ENCODE results near the gene PRRT2.

Gene PRRT2

GRCh38 chr16:29842732-29843346 is 30.8 kb downstream of the PRRT2 start:
- no peak overlapping the region for H3K4me3 ChIP-seq (ENCODE audit: low read length)
- H3K27me3 ChIP-seq (ENCODE audit: control insufficient read depth, insufficient read depth, low read length): no peaks in the 10 kb centered on the region
- H3K36me3 ChIP-seq (ENCODE audit: control insufficient read depth, low read depth, low read length): no peaks in the 10 kb centered on the region
- H3K4me1 ChIP-seq (ENCODE audit: control insufficient read depth, low read depth, low read length): no peaks in the 10 kb centered on the region
- H3K27ac ChIP-seq (ENCODE audit: low read length): no peak overlapping the region
- no peak overlapping the region for H3K9ac ChIP-seq (ENCODE audit: low read length)
- no peaks in the 10 kb centered on the region for H3K9me3 ChIP-seq (ENCODE audit: control insufficient read depth, low read depth, low read length)

- Histone ChIP-seq H3K4me3 (ENCODE audit: low read length) (no peak overlapping the region), H3K9ac (ENCODE audit: low read length) (no peak overlapping the region), H3K9me3 (ENCODE audit: control insufficient read depth, low read depth, low read length) (no peaks in the 10 kb centered on the region), H3K27ac (ENCODE audit: low read length) (no peak overlapping the region), H3K36me3 (ENCODE audit: control insufficient read depth, low read depth, low read length) (no peaks in the 10 kb centered on the region), H3K27me3 (ENCODE audit: control insufficient read depth, insufficient read depth, low read length) (no peaks in the 10 kb centered on the region), H3K4me1 (ENCODE audit: control insufficient read depth, low read depth, low read length) (no peaks in the 10 kb centered on the region)
Measured at GRCh38 chr16:29843931-29844330, 31.9 kb downstream of the PRRT2 start.

- Histone ChIP-seq H3K27me3 (ENCODE audit: control insufficient read depth, insufficient read depth, low read length) (no peaks in the 10 kb centered on the region), H3K36me3 (ENCODE audit: control insufficient read depth, low read depth, low read length) (no peaks in the 10 kb centered on the region), H3K4me3 (ENCODE audit: low read length) (no peak overlapping the region), H3K4me1 (ENCODE audit: control insufficient read depth, low read depth, low read length) (no peaks in the 10 kb centered on the region), H3K9ac (ENCODE audit: low read length) (no peak overlapping the region), H3K9me3 (ENCODE audit: control insufficient read depth, low read depth, low read length) (no peaks in the 10 kb centered on the region), H3K27ac (ENCODE audit: low read length) (no peak overlapping the region)
Measured at GRCh38 chr16:29844575-29845331, 32.8 kb downstream of the PRRT2 start.

GRCh38 chr16:29845656-29846055 is 33.7 kb downstream of the PRRT2 start:
- no peak overlapping the region for H3K4me3 ChIP-seq (ENCODE audit: low read length)
- H3K9me3 ChIP-seq (ENCODE audit: control insufficient read depth, low read depth, low read length): no peaks in the 10 kb centered on the region
- no peak overlapping the region for H3K27ac ChIP-seq (ENCODE audit: low read length)
- H3K4me1 ChIP-seq (ENCODE audit: control insufficient read depth, low read depth, low read length): no peaks in the 10 kb centered on the region
- H3K36me3 ChIP-seq (ENCODE audit: control insufficient read depth, low read depth, low read length): no peaks in the 10 kb centered on the region
- H3K9ac ChIP-seq (ENCODE audit: low read length): no peak overlapping the region
- no peaks in the 10 kb centered on the region for H3K27me3 ChIP-seq (ENCODE audit: control insufficient read depth, insufficient read depth, low read length)

GRCh38 chr16:29848420-29849297 is 36.7 kb downstream of the PRRT2 start:
- no peaks in the 10 kb centered on the region for H3K36me3 ChIP-seq (ENCODE audit: control insufficient read depth, low read depth, low read length)
- H3K4me1 ChIP-seq (ENCODE audit: control insufficient read depth, low read depth, low read length): no peaks in the 10 kb centered on the region
- no peak overlapping the region for H3K4me3 ChIP-seq (ENCODE audit: low read length)
- H3K27me3 ChIP-seq (ENCODE audit: control insufficient read depth, insufficient read depth, low read length): no peaks in the 10 kb centered on the region
- H3K9ac ChIP-seq (ENCODE audit: low read length): no peak overlapping the region
- no peak overlapping the region for H3K27ac ChIP-seq (ENCODE audit: low read length)
- H3K9me3 ChIP-seq (ENCODE audit: control insufficient read depth, low read depth, low read length): no peaks in the 10 kb centered on the region

- H3K36me3 ChIP-seq (ENCODE audit: control insufficient read depth, low read depth, low read length): no peaks in the 10 kb centered on the region
- no peak overlapping the region for H3K27ac ChIP-seq (ENCODE audit: low read length)
- H3K4me3 ChIP-seq (ENCODE audit: low read length): no peak overlapping the region
- H3K9ac ChIP-seq (ENCODE audit: low read length): no peak overlapping the region
- H3K27me3 ChIP-seq (ENCODE audit: control insufficient read depth, insufficient read depth, low read length): no peaks in the 10 kb centered on the region
- no peaks in the 10 kb centered on the region for H3K9me3 ChIP-seq (ENCODE audit: control insufficient read depth, low read depth, low read length)
- H3K4me1 ChIP-seq (ENCODE audit: control insufficient read depth, low read depth, low read length): no peaks in the 10 kb centered on the region
Measured at GRCh38 chr16:29849505-29849904, 37.5 kb downstream of the PRRT2 start.

- no peak overlapping the region for H3K9ac ChIP-seq (ENCODE audit: low read length)
- H3K27ac ChIP-seq (ENCODE audit: low read length): no peak overlapping the region
- H3K4me1 ChIP-seq (ENCODE audit: control insufficient read depth, low read depth, low read length): no peaks in the 10 kb centered on the region
Measured at GRCh38 chr16:29850998-29851397, 39.0 kb downstream of the PRRT2 start.

GRCh38 chr16:29852654-29853053 is 40.7 kb downstream of the PRRT2 start:
- Histone ChIP-seq H3K4me3 (ENCODE audit: low read length) (no peak overlapping the region), H3K27ac (ENCODE audit: low read length) (no peak overlapping the region), H3K36me3 (ENCODE audit: control insufficient read depth, low read depth, low read length) (no peaks in the 10 kb centered on the region), H3K4me1 (ENCODE audit: control insufficient read depth, low read depth, low read length) (no peaks in the 10 kb centered on the region), H3K27me3 (ENCODE audit: control insufficient read depth, insufficient read depth, low read length) (no peaks in the 10 kb centered on the region), H3K9me3 (ENCODE audit: control insufficient read depth, low read depth, low read length) (no peaks in the 10 kb centered on the region), H3K9ac (ENCODE audit: low read length) (no peak overlapping the region)

More at GRCh38 chr16:29850998-29851397, 39.0 kb downstream of the PRRT2 start:
- Histone ChIP-seq H3K36me3 (ENCODE audit: control insufficient read depth, low read depth, low read length) (no peaks in the 10 kb centered on the region), H3K27me3 (ENCODE audit: control insufficient read depth, insufficient read depth, low read length) (no peaks in the 10 kb centered on the region), H3K4me3 (ENCODE audit: low read length) (no peak overlapping the region), H3K9me3 (ENCODE audit: control insufficient read depth, low read depth, low read length) (no peaks in the 10 kb centered on the region)

- no peaks in the 10 kb centered on the region for H3K27me3 ChIP-seq (ENCODE audit: control insufficient read depth, insufficient read depth, low read length)
- no peaks in the 10 kb centered on the region for H3K9me3 ChIP-seq (ENCODE audit: control insufficient read depth, low read depth, low read length)
- H3K4me3 ChIP-seq (ENCODE audit: low read length): no peak overlapping the region
- no peaks in the 10 kb centered on the region for H3K4me1 ChIP-seq (ENCODE audit: control insufficient read depth, low read depth, low read length)
- no peak overlapping the region for H3K9ac ChIP-seq (ENCODE audit: low read length)
- no peak overlapping the region for H3K27ac ChIP-seq (ENCODE audit: low read length)
- peaks cover 10% of the 10 kb centered on the region for H3K36me3 ChIP-seq (ENCODE audit: control insufficient read depth, low read depth, low read length)
Measured at GRCh38 chr16:29854520-29855100, 42.6 kb downstream of the PRRT2 start.

GRCh38 chr16:29857133-29857760 is 45.3 kb downstream of the PRRT2 start:
- Histone ChIP-seq H3K27ac (ENCODE audit: low read length) (no peak overlapping the region), H3K9ac (ENCODE audit: low read length) (no peak overlapping the region)

More at GRCh38 chr16:29857133-29857760, 45.3 kb downstream of the PRRT2 start:
- peaks cover 18% of the 10 kb centered on the region for H3K36me3 ChIP-seq (ENCODE audit: control insufficient read depth, low read depth, low read length)
- no peak overlapping the region for H3K4me3 ChIP-seq (ENCODE audit: low read length)
- no peaks in the 10 kb centered on the region for H3K4me1 ChIP-seq (ENCODE audit: control insufficient read depth, low read depth, low read length)
- no peaks in the 10 kb centered on the region for H3K27me3 ChIP-seq (ENCODE audit: control insufficient read depth, insufficient read depth, low read length)
- no peaks in the 10 kb centered on the region for H3K9me3 ChIP-seq (ENCODE audit: control insufficient read depth, low read depth, low read length)

Measured in iPS-18a (cell line).